ENCODE measurements around the gene BTBD8. TPM values are rescaled to one million over a fixed set of nuclear protein-coding genes. Genes with fewer than 3 reads are reported as not detected.

The BTBD8 gene
- total and polyA plus RNA-seq, 9 of the 15 experiments (the other 6 are each of a cell fraction or from before 2014, with no cell fraction given), result 0.46 to 2.3 (median 1.2) TPM

DNA sequence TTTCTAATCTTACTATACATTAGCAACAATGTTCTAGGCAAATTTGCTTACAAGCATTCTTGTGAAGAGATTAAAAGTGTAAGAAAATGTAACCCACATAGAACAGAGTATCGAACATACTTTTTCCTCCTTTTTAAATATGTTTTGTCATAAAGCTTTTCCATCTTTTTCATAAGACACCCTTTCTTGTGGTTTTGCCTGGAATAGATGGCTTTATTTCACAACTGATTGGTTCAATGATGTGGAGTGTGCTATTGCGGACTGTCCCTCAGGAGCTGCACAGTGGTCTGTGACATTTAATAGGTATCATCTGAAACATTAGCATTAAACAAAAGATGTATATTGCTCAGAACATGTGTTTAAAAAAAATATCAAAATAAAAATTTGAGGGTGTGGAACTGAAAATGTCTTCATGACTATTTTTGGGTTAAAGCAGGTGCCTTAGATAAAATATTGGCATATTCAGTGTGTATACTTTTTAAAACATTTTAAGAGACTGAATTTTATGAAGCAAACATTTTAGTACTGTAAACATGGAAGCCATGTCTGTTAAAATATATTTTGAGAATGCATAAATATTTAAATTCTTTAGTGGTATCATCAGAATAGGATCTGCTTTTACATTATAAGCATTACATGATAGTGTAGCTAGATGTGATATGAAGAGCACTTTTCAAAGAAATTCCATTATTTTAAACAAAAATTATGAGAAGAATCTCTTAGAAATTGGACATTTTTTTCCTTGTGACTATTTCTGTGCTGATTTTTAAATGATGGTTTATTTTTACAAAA is 89.3 kb downstream of the BTBD8 start:
- Histone ChIP-seq H3K4me3 (no peak overlapping the region), H3K9me1 (ENCODE audit: control insufficient read depth, insufficient read depth, low read length) (no peaks in the 10 kb centered on the region), H4K20me1 (replicated peaks; ENCODE audit: control insufficient read depth, insufficient read depth, low read length) (no peaks in the 10 kb centered on the region), H2AFZ (ENCODE audit: low read depth, low read length) (no peak overlapping the region), H3K27me3 (ENCODE audit: control insufficient read depth in 2 of 2, insufficient read depth in 2 of 2, low read length in 2 of 2) (peaks cover 0 to 11% of the 10 kb centered on the region in 2 experiments; a peak in 4 of 5 replicates), H3K27ac (ENCODE audit: extremely low read depth, low read depth, low read length) (no peak overlapping the region), H3K36me3 (ENCODE audit: control insufficient read depth, insufficient read depth, low read length) (no peaks in the 10 kb centered on the region), H3K79me2 (ENCODE audit: control insufficient read depth, insufficient read depth, low read length) (no peaks in the 10 kb centered on the region), H3K9ac (ENCODE audit: insufficient read depth in 1 of 2, low read depth in 2 of 2, low read length in 2 of 2) (no peak overlapping the region), H3K4me2 (ENCODE audit: insufficient read depth, low read length) (no peak overlapping the region), H3K4me1 (replicated peaks in 1 of 2; ENCODE audit: control insufficient read depth in 2 of 2, insufficient read depth in 2 of 2, low read length in 2 of 2) (no peaks in the 10 kb centered on the region), H3K9me3 (replicated peaks; ENCODE audit: control insufficient read depth, insufficient read depth, low read depth, low read length) (no peaks in the 10 kb centered on the region)
- 45% methylated on average over 2 of the region's 2 CpGs for WGBS (ENCODE audit: insufficient coverage, low coverage, missing lambda C conversion rate)
- ChIA-PET POLR2A (no interaction called here), CTCF (ENCODE audit: low intra/inter-chr PET ratio) (no interaction called here)
- in situ Hi-C loops (cut with MboI) (no loop called here), intact Hi-C loops (cut with micrococcal nuclease) (no loop called here)
- FAIRE-seq, result no peak
- no peak for DNase-seq (ENCODE audit: extremely low read depth in 1 of 4, low spot score in 3 of 4)
- ATAC-seq, result no peak
- TF ChIP-seq SP1 (CRISPR knock-in tag; IDR thresholded peaks at IDR 0.05), result no peak
- no peak for TF ChIP-seq NUFIP1 (IDR thresholded peaks at IDR 0.05; ENCODE audit: partially characterized antibody)
- no peak for TF ChIP-seq ZBTB17 (CRISPR knock-in tag; IDR thresholded peaks at IDR 0.05)
- TF ChIP-seq HDAC2 (IDR thresholded peaks at IDR 0.05), result no peak
- no peak for TF ChIP-seq PML (IDR thresholded peaks at IDR 0.05; ENCODE audit: low read length)
- TF ChIP-seq ZEB2 (IDR thresholded peaks at IDR 0.05), result no peak
- no peak for TF ChIP-seq CSDE1 (IDR thresholded peaks at IDR 0.05)
- TF ChIP-seq CREB1 (IDR thresholded peaks at IDR 0.05), result no peak
- TF ChIP-seq CREB1 (CRISPR knock-in tag; IDR thresholded peaks at IDR 0.05), result no peak
- TF ChIP-seq L3MBTL2 (IDR thresholded peaks at IDR 0.05), result no peak
- TF ChIP-seq MCM3 (IDR thresholded peaks at IDR 0.05), result no peak
- TF ChIP-seq MYC (IDR thresholded peaks at IDR 0.05; ENCODE audit: low read depth, low read length), result no peak
- TF ChIP-seq MYC (CRISPR knock-in tag; IDR thresholded peaks at IDR 0.05; ENCODE audit: borderline replicate concordance, low read depth), result no peak
- TF ChIP-seq, protein P1, sequence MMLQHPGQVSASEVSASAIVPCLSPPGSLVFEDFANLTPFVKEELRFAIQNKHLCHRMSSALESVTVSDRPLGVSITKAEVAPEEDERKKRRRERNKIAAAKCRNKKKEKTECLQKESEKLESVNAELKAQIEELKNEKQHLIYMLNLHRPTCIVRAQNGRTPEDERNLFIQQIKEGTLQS (IDR thresholded peaks at IDR 0.05), result no peak
- TF ChIP-seq, protein P1 (CRISPR knock-in tag; conservative IDR thresholded peaks at IDR 0.05), result no peak
- no peak for TF ChIP-seq ZNF121 (CRISPR knock-in tag; conservative IDR thresholded peaks at IDR 0.05)
- TF ChIP-seq, protein P2, sequence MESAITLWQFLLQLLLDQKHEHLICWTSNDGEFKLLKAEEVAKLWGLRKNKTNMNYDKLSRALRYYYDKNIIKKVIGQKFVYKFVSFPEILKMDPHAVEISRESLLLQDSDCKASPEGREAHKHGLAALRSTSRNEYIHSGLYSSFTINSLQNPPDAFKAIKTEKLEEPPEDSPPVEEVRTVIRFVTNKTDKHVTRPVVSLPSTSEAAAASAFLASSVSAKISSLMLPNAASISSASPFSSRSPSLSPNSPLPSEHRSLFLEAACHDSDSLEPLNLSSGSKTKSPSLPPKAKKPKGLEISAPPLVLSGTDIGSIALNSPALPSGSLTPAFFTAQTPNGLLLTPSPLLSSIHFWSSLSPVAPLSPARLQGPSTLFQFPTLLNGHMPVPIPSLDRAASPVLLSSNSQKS (CRISPR knock-in tag; IDR thresholded peaks at IDR 0.05), result no peak
- TF ChIP-seq, protein P3, sequence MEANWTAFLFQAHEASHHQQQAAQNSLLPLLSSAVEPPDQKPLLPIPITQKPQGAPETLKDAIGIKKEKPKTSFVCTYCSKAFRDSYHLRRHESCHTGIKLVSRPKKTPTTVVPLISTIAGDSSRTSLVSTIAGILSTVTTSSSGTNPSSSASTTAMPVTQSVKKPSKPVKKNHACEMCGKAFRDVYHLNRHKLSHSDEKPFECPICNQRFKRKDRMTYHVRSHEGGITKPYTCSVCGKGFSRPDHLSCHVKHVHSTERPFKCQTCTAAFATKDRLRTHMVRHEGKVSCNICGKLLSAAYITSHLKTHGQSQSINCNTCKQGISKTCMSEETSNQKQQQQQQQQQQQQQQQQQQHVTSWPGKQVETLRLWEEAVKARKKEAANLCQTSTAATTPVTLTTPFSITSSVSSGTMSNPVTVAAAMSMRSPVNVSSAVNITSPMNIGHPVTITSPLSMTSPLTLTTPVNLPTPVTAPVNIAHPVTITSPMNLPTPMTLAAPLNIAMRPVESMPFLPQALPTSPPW (CRISPR knock-in tag; IDR thresholded peaks at IDR 0.05), result no peak
- TF ChIP-seq DPF2 (IDR thresholded peaks at IDR 0.05), result no peak
- BruUV-seq (replicated peaks), result no TSS peak

Measured in K562 (cell line).